ENCODE data around the gene LINGO3. TPM values are rescaled to one million over a fixed set of nuclear protein-coding genes. Genes with fewer than 3 reads are reported as not detected.
"Not testable (repeated sequence)": the region's sequence is repeated elsewhere in the genome, so short reads cannot be mapped to it uniquely, and the experiment has no call there.

The LINGO3 gene, protein sequence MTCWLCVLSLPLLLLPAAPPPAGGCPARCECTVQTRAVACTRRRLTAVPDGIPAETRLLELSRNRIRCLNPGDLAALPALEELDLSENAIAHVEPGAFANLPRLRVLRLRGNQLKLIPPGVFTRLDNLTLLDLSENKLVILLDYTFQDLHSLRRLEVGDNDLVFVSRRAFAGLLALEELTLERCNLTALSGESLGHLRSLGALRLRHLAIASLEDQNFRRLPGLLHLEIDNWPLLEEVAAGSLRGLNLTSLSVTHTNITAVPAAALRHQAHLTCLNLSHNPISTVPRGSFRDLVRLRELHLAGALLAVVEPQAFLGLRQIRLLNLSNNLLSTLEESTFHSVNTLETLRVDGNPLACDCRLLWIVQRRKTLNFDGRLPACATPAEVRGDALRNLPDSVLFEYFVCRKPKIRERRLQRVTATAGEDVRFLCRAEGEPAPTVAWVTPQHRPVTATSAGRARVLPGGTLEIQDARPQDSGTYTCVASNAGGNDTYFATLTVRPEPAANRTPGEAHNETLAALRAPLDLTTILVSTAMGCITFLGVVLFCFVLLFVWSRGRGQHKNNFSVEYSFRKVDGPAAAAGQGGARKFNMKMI
- not detected in 2 replicates for total RNA-seq (2014; rRNA removed; shearing (Covaris generic))

GRCh38 chr19:2308114-2308556, at the start of gene LINGO3:
TSS of gene LINGO3 (minus strand) at chr19:2308154. CDS start at chr19:2291776, 16,378 bp downstream.
- no peak for DNase-seq (ENCODE audit: low spot score)

DNA sequence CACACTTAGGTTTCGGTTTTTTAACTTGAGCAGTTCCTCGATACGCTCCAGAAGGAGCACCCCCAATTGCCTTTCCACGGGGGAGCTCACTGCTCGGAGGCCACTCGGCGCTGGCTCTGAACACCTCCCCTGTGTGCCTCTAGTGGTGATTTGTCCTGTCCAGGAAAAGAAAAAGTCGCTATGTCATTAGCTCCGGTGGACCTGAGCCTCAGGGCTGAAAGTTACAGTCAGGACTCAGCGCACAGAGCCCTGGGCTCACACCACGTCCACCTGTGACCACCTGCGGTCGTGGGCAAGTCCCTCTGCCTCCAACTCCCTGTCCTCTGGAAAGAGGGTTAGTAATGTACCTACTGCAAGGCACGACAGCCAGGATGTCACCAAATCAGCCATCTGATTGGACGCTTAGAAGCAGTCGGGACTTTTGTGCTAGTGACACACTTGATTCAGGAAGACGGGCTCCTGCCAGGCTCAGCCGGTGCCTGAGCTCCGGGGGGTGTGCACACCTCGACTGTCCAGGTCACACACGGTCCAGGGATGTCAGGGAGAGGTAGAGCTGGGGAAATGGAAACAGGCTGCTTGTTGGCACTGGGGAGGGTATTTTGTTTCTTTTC, 48.2 kb upstream of the LINGO3 start:
- DNase-seq (ENCODE audit: low spot score) = no peak

DNA sequence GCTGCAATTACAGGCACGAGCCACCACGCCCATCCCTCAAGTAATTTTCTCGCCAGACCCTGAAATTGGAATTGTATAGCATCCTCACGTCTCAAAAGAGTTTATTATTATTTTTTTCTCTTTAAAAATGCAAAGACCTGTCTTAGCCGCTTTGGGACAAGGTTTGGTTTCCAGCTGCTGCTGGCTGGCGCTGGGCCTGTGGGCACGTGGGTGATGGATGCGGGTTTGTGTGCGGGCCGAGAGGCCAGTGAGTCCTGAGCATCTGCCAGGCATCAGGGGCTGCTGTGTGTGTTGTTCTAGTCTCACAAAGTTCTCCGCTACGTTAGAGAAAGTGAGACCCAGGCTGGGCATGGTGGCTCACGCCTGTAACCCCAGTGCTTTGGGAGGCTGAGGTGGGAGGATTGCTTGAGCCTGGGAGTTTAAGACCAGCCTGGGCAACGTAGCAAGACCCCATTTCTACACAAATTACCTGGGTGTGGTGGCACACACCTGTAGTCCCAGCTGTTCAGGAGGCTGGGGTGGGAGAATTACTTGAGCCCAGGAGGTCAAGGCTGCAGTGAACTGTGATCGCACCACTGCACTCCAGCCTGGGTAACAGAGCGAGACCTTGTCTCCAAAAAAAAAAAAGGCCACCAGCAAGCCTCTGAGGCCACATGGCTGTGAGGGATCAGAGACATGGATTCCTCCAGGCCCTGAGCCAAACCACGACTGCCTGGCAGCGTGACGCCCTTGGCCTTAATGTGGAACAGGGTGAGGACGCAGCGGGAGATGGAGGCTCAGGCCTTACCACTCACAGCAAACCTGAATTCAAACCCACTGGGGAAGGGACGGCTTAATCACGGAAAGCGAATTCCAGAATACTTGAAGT, 47.4 kb upstream of the LINGO3 start:
- peak; percentile 32 for DNase-seq (ENCODE audit: low spot score)

DNA sequence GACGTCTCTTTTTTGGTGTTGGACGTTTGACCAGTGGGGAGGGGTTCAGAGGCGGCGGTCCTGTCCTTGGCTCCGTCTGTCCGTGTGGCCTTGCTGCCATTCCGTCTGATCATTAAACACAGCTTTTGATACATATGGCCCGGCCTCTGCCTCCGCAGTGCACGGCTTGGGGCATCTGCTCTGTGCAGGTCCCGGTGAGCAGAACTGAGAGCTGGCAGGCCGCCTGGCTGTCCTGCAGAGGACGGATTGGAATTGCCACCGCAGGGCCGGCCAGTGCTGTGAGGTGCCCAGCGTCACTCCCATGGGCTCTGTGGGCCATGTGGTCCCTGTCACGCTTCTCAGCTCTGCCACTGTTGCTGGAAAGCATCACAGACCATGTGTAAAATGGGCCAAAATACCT, 46.7 kb upstream of the LINGO3 start:
- DNase-seq (ENCODE audit: low spot score) = no peak

- no peak for DNase-seq (ENCODE audit: low spot score)
Observed at GRCh38 chr19:2353887-2354592, 46.1 kb upstream of the LINGO3 start.

DNA sequence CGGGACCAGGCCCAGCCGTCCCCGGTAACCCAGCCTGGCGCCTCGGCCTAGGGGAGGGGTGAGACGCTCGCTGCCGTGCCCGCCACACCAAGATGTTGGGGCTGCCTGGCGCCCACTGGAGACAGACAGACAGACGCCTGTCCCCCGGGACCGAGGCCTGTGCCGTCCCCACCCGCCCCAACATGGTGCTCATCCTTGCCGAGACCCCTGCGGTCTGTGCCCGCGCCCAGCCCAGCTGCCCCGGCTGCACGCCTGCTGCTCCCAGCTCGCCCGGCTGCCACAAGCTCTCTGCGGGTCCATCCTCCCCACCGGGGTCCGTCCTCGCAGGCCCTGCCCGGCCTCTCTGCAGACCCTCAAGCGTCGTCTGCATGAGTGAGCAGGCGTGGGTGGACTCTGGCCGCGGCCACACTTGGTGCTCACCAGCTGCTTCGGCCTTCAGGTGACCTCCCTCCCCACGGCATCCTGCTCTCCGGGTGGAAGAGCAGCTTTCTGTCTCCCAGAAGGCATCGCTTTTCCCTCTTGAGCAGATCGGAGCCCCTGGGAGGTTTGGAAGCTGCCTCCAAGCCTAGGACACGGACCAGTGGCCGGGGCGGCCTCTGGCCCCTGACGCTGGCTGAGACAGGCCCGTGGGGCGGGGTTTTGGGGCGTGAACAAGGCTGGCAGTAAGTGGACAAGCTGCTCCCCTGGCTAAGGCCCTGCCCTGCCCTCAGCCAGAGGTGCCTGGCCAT, 45.4 kb upstream of the LINGO3 start:
- no peak for DNase-seq (ENCODE audit: low spot score)

DNA sequence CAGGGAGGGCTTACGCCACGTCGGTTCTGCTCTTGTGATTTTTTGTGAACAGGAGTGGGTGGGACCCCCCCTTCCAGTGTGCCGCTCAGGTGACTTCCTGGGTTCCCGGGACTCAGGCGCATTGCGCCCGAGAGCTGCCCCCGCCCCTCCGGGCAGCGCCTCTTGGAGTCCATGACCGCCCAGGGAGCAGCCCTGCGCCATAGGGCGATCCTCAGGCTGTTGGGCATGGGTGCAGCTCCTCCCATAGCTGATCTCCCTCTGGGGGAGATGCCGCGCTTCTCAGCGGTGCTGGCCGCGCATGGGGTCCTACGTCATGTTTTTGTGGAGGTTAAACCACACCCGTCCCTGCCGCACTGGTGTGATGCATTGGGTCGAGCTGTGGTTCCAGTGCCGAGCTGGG, 44.2 kb upstream of the LINGO3 start:
- DNase-seq (ENCODE audit: low spot score) = no peak

- no peak for DNase-seq (ENCODE audit: low spot score)
Observed at GRCh38 chr19:2351591-2351990, 43.6 kb upstream of the LINGO3 start.

DNA sequence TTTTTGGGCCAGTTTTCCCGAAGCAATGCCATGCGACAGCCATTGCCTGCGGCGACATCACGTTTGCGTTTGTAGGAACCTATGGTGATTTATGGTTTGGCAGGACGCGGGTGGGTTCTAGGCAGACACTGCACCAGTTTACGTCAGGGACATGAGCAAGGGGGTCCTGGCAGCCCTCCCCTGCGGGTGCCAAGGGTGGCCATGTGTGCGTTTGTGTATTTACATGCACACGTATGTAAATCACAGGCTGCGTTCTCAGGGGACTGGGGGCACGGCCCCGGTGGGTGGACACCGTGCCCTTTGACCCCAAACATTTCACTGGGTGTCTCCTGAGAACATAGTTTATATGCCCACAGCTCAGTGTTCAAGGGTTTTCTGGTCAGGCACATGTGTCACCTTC, 42.7 kb upstream of the LINGO3 start:
- DNase-seq (ENCODE audit: low spot score) = no peak

GRCh38 chr19:2349818-2350217, 41.9 kb upstream of the LINGO3 start:
- not testable (repeated sequence) for DNase-seq (ENCODE audit: low spot score)

GRCh38 chr19:2345794-2346663, 38.1 kb upstream of the LINGO3 start:
- DNase-seq (ENCODE audit: low spot score) = no peak

DNA sequence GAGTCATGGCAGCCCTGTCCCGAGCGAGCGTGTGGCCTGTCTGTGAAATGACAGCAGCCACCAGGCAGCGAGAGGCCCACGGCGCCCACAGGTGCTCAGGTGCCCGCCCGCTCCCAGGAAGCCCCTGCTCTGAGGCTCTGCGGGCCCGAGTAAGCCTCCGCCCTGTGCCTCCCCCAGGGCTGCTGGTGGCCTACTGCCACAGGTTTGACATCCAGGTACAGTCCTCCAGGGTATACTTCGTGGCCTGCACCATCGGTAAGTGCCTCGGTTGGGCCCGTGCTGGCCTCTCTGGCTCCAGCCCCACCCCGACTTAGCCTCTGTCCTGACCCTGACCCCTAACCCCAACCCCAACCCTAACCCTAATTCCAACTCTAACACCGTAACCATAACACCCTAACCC, 37.1 kb upstream of the LINGO3 start:
- DNase-seq (ENCODE audit: low spot score) = no peak

DNA sequence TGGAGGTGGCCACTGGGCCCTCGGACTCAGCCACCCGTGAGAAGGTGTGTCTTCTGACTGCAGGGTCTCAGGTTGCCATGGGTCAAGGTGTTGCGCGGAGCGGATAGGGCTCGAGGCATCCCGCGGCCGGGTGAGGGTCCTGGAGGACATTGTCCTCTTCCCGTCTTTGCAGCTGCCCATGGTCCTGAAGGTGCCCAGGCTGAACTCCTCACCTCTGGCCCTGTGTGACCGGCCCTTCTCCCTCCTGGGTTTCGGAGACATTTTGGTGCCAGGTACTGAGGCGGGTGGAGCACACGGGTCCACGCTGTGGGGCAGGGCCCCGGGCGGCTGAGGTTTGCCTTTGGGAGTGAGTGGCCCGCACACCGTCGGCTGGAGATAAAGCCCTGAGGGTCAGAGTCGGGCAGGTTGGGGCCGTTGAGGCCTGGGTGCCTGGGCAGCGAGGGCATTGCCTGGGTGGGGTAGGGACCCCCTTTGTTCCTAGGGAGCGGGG, 36.5 kb upstream of the LINGO3 start:
- no peak for DNase-seq (ENCODE audit: low spot score)

DNA sequence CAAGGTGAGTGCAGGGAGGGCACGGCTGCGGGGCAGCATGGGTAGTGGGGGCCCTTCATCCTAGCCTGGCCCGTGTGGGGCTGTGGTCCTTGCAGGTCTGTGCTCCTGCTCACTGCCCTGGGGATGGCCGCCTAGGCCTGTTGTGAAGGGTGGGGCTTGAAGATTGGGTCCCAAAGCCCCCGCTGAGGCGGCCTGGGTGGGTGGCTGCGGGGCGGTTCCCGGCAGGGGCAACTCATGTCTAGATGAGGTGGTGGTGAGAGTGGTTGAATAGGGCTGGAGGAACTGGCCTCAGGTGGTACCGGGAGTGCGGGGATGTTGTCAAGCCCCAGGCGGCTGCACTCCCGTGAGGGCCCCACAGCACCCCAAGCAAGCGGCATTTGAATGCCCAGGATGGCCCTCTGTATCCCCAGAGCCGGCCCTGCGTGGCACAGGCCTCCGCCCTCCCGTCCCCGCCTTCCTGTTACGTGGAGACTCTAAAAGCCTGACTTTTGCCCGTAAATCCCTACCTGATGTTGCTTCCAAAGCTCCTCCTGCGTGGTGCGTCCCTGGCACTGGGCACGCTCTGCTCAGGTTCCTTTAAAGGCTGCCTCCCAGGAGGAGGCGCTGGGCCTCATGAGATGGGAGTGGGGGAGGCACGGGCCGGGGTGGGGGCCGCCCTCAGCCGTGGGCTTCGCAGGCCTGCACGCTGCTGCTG, 35.5 kb upstream of the LINGO3 start:
- DNase-seq (ENCODE audit: low spot score) = no peak

GRCh38 chr19:2342656-2343288, 34.8 kb upstream of the LINGO3 start:
- DNase-seq (ENCODE audit: low spot score) = no peak

DNA sequence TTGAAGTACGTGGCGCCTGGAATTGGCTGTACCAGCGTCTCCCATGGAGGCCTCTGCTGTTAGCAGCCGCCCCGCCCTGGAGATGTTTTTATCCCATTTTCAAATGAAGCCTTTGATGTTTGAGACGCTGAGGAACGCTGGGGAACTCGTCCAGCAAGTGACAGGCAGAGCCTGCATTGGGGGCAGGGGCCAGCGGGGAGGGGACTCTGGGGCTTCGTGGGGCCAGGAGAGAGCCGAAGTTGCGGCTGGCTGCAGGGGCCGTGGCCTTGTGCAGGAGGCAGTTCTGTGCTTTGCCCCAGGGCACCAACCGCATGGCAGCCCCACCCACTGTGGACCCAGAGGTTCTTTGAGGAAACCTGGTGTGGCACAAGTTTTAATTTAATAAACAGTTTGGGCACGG, 34.0 kb upstream of the LINGO3 start:
- DNase-seq (ENCODE audit: low spot score) = no peak

GRCh38 chr19:2341244-2341751, 33.3 kb upstream of the LINGO3 start:
- DNase-seq (ENCODE audit: low spot score) = no peak

Measured in A172 (cell line).